GM12878 (cell line): ENCODE data around the gene ARHGEF25. TPM values are rescaled to one million over a fixed set of nuclear protein-coding genes. Genes with fewer than 3 reads are reported as not detected.

Source experiments
- ATAC-seq: fragments of 200-7000 bp; cut with Tn5 transposase; 3 replicates; pipeline ENCODE4 v1.9.1; 2020; ENCODE audit warnings: mild to moderate bottlenecking, moderate library complexity
- BruUV-seq: library from RNA; stranded (reverse); fragments of 400-500 nt; replicated peaks from 2 replicates; lab custom pipeline; 2021; lab: Mats Ljungman, UMichigan
- CTCF ChIA-PET: fragments of 300-600 bp; sonication (Branson Sonifier 250); formaldehyde crosslinking; extraction: SDS; loops from one replicate; lab custom pipeline; 2021; ENCODE audit warnings: inconsistent platforms; lab: Yijun Ruan, JAX
- POLR2A ChIA-PET: fragments of 350-600 bp; formaldehyde crosslinking; extraction: SDS; loops from one replicate; lab custom pipeline; 2021; ENCODE audit warnings: inconsistent platforms; lab: Charles Lee
- RAD21 ChIA-PET: fragments of 300-600 bp; sonication (Branson Sonifier 250); formaldehyde crosslinking; loops from one replicate; lab custom pipeline; 2023; ENCODE audit warnings: antibody characterized with exemption; ENCODE audit not compliant: unreplicated experiment; lab: Charles Lee
- SMC1A ChIA-PET: fragments of 300-600 bp; sonication (Branson Sonifier 250); formaldehyde crosslinking; loops from one replicate; lab custom pipeline; 2023; ENCODE audit not compliant: unreplicated experiment, uncharacterized antibody; lab: Charles Lee
- DNase-seq: peaks from one replicate; pipeline ENCODE4 v3.0.0-alpha.2; 2011; ENCODE audit warnings: low read depth, low spot score
- FAIRE-seq: peaks from 3 replicates; lab custom pipeline; 2011; peaks lifted over from hg19 to GRCh38; lab: Jason Lieb, UNC
- H2AFZ ChIP-seq: 2 replicates; pipeline ENCODE4 v1.6.0; 2011; ENCODE audit warnings: low read depth, low read length, control low read depth; ENCODE audit not compliant: control insufficient read depth
- H3K27ac ChIP-seq: 2 replicates; pipeline ENCODE4 v1.5.1; 2011; ENCODE audit warnings: control low read depth; ENCODE audit not compliant: control insufficient read depth, insufficient read depth
- H3K27me3 ChIP-seq, 2 experiments: replicated peaks in 1 of 2; 2 replicates each; pipeline versions ENCODE4 v1.6.0 to v1.6.1; 2011; ENCODE audit warnings: low read length in 1 of 2; ENCODE audit not compliant: control insufficient read depth in 2 of 2, insufficient read depth in 2 of 2
- H3K36me3 ChIP-seq, 2 experiments: 2 replicates each; pipeline ENCODE4 v1.5.1; 2011; ENCODE audit warnings: low read length in 1 of 2; ENCODE audit not compliant: control insufficient read depth in 2 of 2, insufficient read depth in 2 of 2
- H3K4me1 ChIP-seq: 2 replicates; pipeline ENCODE4 v1.6.1; 2011; ENCODE audit warnings: mild to moderate bottlenecking, low read length, moderate library complexity, mixed read lengths; ENCODE audit not compliant: control insufficient read depth, insufficient read depth
- H3K4me2 ChIP-seq: 2 replicates; pipeline ENCODE4 v1.6.0; 2011; ENCODE audit warnings: control low read depth; ENCODE audit not compliant: control insufficient read depth, insufficient read depth
- H3K4me3 ChIP-seq: fragments of 200-600 bp; sonication (generic); 2 replicates; pipeline ENCODE4 v1.5.1; 2016
- H3K79me2 ChIP-seq: 2 replicates; pipeline ENCODE4 v1.6.0; 2011; ENCODE audit warnings: low read length; ENCODE audit not compliant: control insufficient read depth, insufficient read depth
- H3K9ac ChIP-seq: 2 replicates; pipeline ENCODE4 v1.8.0; 2011; ENCODE audit warnings: low read length, control low read depth, mixed read lengths; ENCODE audit not compliant: control insufficient read depth, insufficient read depth
- H3K9me3 ChIP-seq: replicated peaks from 3 replicates; pipeline ENCODE4 v1.5.1; 2011; ENCODE audit warnings: mild to moderate bottlenecking, low read length; ENCODE audit not compliant: control insufficient read depth, insufficient read depth
- H4K20me1 ChIP-seq: 2 replicates; pipeline ENCODE4 v1.6.0; 2011; ENCODE audit not compliant: control insufficient read depth, insufficient read depth
- FOS ChIP-seq: IDR thresholded peaks from 3 replicates; pipeline ENCODE4 v1.6.1; 2011; ENCODE audit warnings: borderline replicate concordance; ENCODE audit not compliant: insufficient read length; ENCODE audit errors: extremely low read depth
- HDAC6 ChIP-seq: fragments of 200-600 bp; sonication (generic); IDR thresholded peaks from one replicate; pipeline ENCODE4 v1.8.0; 2017; ENCODE audit warnings: antibody characterized with exemption; ENCODE audit not compliant: unreplicated experiment
- KLF5 ChIP-seq: fragments of 450-650 bp; IDR thresholded peaks from 2 replicates; pipeline ENCODE4 v1.6.1; 2014; ENCODE audit warnings: mild to moderate bottlenecking; ENCODE audit not compliant: partially characterized antibody
- NFYA ChIP-seq: IDR thresholded peaks from 2 replicates; pipeline ENCODE4 v1.6.1; 2011; ENCODE audit warnings: low read depth, mild to moderate bottlenecking, low read length, improper control_type of control experiment, borderline replicate concordance
- SUZ12 ChIP-seq: fragments of 200-600 bp; sonication (generic); IDR thresholded peaks from one replicate; pipeline ENCODE4 v1.6.1; 2018; ENCODE audit warnings: antibody characterized with exemption, mild to moderate bottlenecking; ENCODE audit not compliant: unreplicated experiment
- WGBS: methylation state at CpG from one replicate; pipeline ENCODE4 v1.1.6; 2016; ENCODE audit warnings: low lambda C conversion rate; ENCODE audit not compliant: insufficient replicate concordance, insufficient coverage; ENCODE audit errors: missing lambda C conversion rate; 5-methylcytosine and 5-hydroxymethylcytosine counted together
- in situ Hi-C: fragments of 300-500 bp; cut with MboI; formaldehyde crosslinking; loops from 9 replicates; pipeline ENCODE4 v1.14.3; 2018; ENCODE audit warnings: mixed read lengths
- intact Hi-C: fragments of 100-400 bp; cut with micrococcal nuclease; formaldehyde crosslinking; loops from one replicate; pipeline ENCODE4 v1.14.2; 2022; ENCODE audit not compliant: unreplicated experiment
- polyA plus RNA-seq, 11 experiments: library from polyadenylated mRNA; depleted of rRNA in 4 of 11; unstranded in 6 of 11; stranded (reverse) in 5 of 11; fragments of >200 nt; fragmentation: Nextera tagmentation in 4 of 11; fragmentation: Illumina TruSeq in 1 of 11; extraction: Ambion mirVana in 4 of 11; extraction: Trizol in 1 of 11; gene quantifications; 1 replicate in 1 of 11; 2 replicates in 10 of 11; pipeline versions ENCODE4 v1.2.1 to v1.2.3, GENCODE V29; 2011 to 2016; ENCODE audit warnings: inconsistent platforms in 2 of 11, missing spikeins in 2 of 11, low read depth in 1 of 11
- total RNA-seq, 4 experiments: library from RNA; depleted of rRNA in 3 of 4; stranded (reverse); fragments of >200 nt in 3 of 4; fragmentation: Illumina TruSeq in 1 of 4; extraction: Trizol in 1 of 4; gene quantifications; 2 replicates each; pipeline versions ENCODE4 v1.2.1 to v1.2.3, GENCODE V29; 2013 to 2021
- TF ChIP-seq, protein P1 (sequence below), 3 experiments: IDR thresholded peaks in 2 of 3; conservative IDR thresholded peaks in 1 of 3; 2 replicates each; pipeline ENCODE4 v1.5.1; 2011; ENCODE audit warnings: low read depth in 3 of 3, low read length in 3 of 3, mild to moderate bottlenecking in 3 of 3, control low read depth in 2 of 3, moderate library complexity in 2 of 3, inconsistent platforms in 1 of 3, mixed read lengths in 1 of 3; ENCODE audit not compliant: control insufficient read depth in 2 of 3, insufficient read depth in 1 of 3; ENCODE audit errors: extremely low read depth in 1 of 3

ARHGEF25 gene
- total and polyA plus RNA-seq, 10 of the 15 experiments (the other 5 are each of a cell fraction or from before 2014, with no cell fraction given), result 0.08 to 4.5 (median 1.2) TPM; not detected in 3

DNA sequence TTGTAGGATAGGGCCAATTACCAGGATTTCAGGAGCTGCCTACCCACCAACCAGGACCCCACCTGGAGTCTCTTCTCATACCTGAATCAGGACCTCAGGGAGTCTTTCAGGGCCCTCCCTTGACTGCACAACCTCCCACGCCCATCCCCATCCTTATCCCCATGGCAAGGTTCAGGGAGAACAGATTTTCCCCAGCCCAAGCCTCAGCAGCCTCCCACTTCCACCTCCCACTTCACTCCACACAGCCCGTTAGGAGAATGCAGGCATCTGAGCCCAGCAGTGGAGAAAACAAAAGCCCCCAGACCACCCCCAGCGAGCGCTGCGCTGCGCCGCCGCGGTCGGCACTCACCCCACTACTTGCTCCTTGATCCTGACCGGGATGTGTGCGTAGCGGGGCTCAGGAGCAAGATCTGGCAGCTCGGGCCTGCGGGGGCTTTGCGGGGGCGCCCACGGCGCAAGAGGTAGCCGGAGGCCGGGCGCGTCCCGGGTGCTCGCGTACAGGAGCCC, 20.4 kb downstream of the ARHGEF25 start:
- H3K4me2 ChIP-seq, result no peak overlapping the region
- H3K36me3 ChIP-seq, result no peaks in the 10 kb centered on the region
- in situ Hi-C loops (no loop called here), intact Hi-C loops (no loop called here)
- DNase-seq, result no peak
- H4K20me1 ChIP-seq, result no peaks in the 10 kb centered on the region
- ChIA-PET SMC1A (interaction anchor here (0.5 kb wide), 1 partner anchor 39 kb away, joined by 6 read pairs; no protein-coding TSS in a partner anchor), RAD21 (no interaction called here), POLR2A (interaction anchor here (0.6 kb wide), 1 partner anchor 841 kb away, joined by 3 read pairs; no protein-coding TSS in a partner anchor), CTCF (interaction anchor here (1.2 to 1.4 kb wide), 2 partner anchors 47 to 179 kb away, joined by 4 to 11 read pairs; no protein-coding TSS in a partner anchor)
- no peak for ATAC-seq
- no peak for FAIRE-seq
- H3K4me1 ChIP-seq, result no peaks in the 10 kb centered on the region
- no peak overlapping the region for H3K27ac ChIP-seq
- peaks cover 18 to 21% of the 10 kb centered on the region in 2 experiments for H3K27me3 ChIP-seq
- H3K9ac ChIP-seq, result no peak overlapping the region
- no peaks in the 10 kb centered on the region for H3K9me3 ChIP-seq
- H3K4me3 ChIP-seq, result no peak overlapping the region
- no peak overlapping the region for H2AFZ ChIP-seq
- no peaks in the 10 kb centered on the region for H3K79me2 ChIP-seq
- TF ChIP-seq NFYA (no peak), SUZ12 (peak; percentile 79)
- BruUV-seq, result no TSS peak
- 36% methylated on average over 26 of the region's 26 CpGs for WGBS

DNA sequence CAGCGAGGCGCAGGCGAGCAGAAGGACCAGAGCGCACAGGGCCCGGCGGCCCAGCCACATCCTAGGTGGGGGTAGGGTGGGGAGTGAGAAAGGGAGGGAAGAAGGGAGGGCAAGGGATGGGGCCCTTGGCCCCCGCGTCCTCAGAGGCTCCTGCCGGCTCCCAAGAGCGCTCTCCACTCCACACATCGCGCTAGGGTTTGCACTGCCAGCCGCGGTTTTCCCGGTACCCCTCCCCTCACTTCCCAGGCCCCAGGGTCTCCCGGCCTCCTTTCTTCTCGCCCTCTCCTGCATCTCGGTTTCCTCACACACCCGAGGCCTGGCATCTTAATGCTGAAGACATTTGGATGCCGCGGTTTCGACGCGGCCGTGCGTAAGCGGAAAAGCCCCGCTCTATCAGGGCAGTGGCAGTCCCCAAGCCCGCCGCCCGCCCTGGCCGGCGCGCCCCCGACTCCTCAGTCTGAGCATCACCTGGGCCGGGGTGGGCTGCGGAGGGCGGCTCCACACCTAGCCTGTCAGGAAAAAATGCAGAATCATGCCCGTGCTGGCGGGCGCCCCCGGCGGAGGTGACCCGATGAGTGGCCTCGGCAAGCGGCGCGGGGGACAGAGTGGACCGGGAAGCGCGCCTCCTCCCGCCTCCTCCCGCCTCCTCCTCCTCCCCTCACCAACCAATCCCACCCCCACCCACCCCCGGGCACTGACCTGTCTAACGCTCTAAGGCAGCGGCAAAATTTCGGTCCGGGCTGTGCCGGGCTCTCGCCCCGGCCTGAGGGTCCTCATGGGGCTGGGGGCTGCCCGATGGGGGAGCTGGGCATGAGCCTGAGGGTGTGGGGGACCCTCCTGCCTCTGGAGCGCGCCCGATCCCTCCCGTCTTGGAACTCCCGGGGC, 21.1 kb downstream of the ARHGEF25 start:
- no peak for FAIRE-seq

More for the DNA sequence above, 21.1 kb downstream of the ARHGEF25 start:
- H3K9me3 ChIP-seq, result no peaks in the 10 kb centered on the region
- no peaks in the 10 kb centered on the region for H3K36me3 ChIP-seq
- 8% methylated on average over 52 of the region's 67 CpGs for WGBS
- no TSS peak for BruUV-seq
- no peak overlapping the region for H3K27ac ChIP-seq
- H3K9ac ChIP-seq, result no peak overlapping the region
- intact Hi-C loops, result no loop called here
- CTCF ChIA-PET, result interaction anchor here (0.6 to 2.5 kb wide), 6 partner anchors 10 to 174 kb away, joined by 3 to 32 read pairs (median 7); no protein-coding TSS in a partner anchor
- peak overlapping the region; percentile 87 for H3K4me2 ChIP-seq
- no peaks in the 10 kb centered on the region for H3K4me1 ChIP-seq
- TF ChIP-seq FOS (no peak), KLF5 (no peak), HDAC6 (peak; percentile 58)
- TF ChIP-seq, protein P1, sequence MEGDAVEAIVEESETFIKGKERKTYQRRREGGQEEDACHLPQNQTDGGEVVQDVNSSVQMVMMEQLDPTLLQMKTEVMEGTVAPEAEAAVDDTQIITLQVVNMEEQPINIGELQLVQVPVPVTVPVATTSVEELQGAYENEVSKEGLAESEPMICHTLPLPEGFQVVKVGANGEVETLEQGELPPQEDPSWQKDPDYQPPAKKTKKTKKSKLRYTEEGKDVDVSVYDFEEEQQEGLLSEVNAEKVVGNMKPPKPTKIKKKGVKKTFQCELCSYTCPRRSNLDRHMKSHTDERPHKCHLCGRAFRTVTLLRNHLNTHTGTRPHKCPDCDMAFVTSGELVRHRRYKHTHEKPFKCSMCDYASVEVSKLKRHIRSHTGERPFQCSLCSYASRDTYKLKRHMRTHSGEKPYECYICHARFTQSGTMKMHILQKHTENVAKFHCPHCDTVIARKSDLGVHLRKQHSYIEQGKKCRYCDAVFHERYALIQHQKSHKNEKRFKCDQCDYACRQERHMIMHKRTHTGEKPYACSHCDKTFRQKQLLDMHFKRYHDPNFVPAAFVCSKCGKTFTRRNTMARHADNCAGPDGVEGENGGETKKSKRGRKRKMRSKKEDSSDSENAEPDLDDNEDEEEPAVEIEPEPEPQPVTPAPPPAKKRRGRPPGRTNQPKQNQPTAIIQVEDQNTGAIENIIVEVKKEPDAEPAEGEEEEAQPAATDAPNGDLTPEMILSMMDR (IDR thresholded peaks at IDR 0.05 in 2 of 3, conservative IDR thresholded peaks at IDR 0.05 in 1 of 3; ENCODE audit: control insufficient read depth in 2 of 3, extremely low read depth in 1 of 3, insufficient read depth in 1 of 3, low read depth in 3 of 3, low read length in 3 of 3), result peak in 1 of 3 experiments; percentile 8; a peak in 1 of 6 replicates
- TF ChIP-seq, all 136 proteins: peak for 2
- H3K27me3 ChIP-seq, result peaks cover 17 to 18% of the 10 kb centered on the region in 2 experiments
- ChIA-PET RAD21 (interaction anchor here (0.6 to 1.0 kb wide), 3 partner anchors 27 to 51 kb away, joined by 3 to 4 read pairs (median 3); no protein-coding TSS in a partner anchor), POLR2A (no interaction called here), SMC1A (interaction anchor here (0.5 to 1.0 kb wide), 2 partner anchors 39 to 50 kb away, joined by 6 read pairs; no protein-coding TSS in a partner anchor)
- H4K20me1 ChIP-seq, result no peaks in the 10 kb centered on the region
- in situ Hi-C loops, result no loop called here
- H2AFZ ChIP-seq, result peak overlapping the region; percentile 44; the same call in 1 of the 2 replicates
- DNase-seq (no peak), ATAC-seq (peak; percentile 40)
- H3K4me3 ChIP-seq, result peak overlapping the region; percentile 49; the same call in 1 of the 2 replicates
- H3K79me2 ChIP-seq, result no peaks in the 10 kb centered on the region
